Pons (tissue), 1 donor: ENCODE measurements around the gene RFLNA.

Experiments
- DNase-seq: peaks from one replicate; pipeline ENCODE4 v3.0.0-alpha.2; 2016; ENCODE audit warnings: low spot score

Gene RFLNA

DNA sequence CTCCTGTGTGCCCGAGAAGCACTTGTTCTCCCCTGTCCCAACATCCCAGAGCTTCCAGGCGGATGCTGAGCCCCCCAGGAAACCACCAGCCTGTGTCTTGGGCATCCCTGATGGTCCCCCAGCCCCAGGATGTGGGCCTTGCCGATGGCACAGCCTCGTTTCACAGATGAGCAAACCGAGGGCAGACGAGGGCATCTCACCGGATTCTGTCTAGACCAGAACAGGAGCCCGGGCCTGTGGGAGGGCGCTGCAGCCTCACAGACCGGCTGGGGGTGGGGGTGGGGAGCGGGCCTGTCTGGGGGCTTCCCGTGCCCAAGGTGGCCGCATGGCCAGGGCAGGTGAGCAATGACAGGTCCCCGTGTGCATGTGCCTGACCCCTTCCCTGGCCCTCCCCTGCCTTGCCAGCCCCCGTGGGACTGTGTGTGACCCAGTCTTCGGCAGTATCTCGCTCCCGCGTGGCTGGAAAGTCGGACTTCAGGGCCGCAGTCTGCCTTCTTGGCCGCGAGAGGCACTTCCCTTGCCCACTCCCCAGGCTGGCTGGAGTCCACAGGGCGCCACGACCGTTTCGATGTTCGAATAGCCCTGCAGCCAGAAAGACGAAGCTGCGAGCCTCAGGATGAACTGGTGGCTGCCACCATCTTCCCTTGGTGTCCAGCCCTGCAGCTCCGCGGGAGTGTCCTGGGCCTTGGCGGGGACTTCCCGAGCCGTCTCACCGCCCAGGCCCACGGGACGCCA lies 8.9 kb downstream of the RFLNA start:
- no peak for DNase-seq

DNA sequence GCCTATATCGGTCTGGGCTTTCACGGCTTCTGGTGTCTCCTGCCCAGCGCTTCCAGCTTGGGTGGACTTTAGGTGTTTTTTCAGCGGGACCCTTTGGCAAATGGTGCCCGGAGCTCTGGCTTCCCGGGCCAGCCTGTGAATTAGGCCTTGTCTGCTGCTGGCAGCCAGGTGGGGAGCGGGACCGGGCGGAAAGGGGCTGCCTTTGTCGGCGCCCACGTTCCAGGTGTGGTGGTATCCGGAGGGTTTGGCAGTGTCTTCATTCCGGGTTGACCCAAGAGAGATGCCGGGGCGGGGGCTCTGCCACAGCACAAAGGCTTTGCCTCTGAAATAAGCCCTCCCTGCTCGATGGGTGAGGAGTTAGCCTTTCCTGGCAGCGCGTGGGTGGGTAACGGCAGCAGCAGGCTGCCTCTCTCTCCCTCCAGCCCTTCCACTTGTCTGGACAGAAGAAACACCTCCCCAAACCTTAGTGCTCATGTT lies 9.5 kb downstream of the RFLNA start:
- DNase-seq = no peak

DNA sequence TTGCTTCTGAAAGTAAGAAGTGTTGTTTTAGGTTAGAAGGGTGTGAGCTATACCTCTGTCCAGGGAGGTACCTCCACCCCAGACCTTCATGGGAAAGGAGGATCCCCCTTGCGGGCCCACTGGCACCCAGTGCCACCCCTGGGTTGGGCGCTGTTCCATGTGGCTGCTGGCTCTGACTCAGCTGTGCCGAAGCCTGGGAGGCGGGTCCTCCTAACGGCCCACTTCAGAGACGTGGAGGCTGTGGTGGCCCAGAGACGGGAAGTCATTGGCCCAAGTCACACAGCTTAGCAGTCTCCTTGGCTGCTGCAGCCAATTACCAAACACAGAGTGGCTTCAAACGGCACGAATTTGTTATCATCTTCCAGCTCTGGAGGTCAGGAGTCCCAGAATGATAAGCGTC lies 10.2 kb downstream of the RFLNA start:
- DNase-seq = no peak

DNA sequence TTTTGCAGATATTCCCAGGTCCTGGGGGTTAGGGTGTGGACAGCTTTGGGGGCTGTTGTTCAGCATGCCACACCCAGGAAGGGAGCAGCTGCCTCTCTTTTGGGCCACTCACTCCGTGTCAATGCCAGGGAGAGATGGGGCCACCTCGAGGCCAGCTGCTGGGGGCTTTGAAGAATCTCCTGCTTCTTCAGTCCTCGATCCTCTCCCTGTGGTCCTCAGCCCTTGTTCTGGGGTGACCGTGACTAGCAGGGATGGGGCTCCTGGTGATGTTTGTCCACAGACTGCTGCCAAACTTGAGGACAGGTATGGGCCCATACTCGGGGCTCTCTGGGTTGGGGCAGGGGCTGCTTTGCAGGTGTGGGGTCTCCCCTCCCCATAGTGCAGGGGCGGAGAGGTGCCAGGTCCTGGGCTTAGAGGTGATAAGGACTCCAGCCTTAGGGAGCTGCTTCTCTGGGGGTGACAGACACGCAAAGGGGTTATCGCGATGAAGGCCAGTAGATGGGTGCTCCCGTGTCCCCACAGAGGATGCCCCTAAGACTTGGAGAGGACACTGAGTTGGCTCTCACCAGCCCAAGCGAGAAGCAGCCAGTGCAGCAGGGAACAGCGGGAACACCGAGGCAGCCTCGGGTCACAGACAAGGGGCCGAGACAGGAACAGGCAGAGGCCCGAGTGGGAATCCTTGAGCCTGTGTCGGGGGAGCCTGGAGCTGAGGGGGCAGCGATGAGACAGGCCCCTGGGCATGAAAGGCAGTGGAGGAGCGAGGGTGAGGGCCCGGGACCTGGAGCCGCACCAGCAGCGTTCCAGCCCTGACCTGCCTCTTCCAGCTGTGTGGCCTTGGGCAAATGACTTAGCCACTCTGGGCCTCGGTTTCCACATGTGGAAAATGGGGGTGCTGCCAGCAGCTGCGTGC lies 11.1 kb downstream of the RFLNA start:
- no peak for DNase-seq

DNA sequence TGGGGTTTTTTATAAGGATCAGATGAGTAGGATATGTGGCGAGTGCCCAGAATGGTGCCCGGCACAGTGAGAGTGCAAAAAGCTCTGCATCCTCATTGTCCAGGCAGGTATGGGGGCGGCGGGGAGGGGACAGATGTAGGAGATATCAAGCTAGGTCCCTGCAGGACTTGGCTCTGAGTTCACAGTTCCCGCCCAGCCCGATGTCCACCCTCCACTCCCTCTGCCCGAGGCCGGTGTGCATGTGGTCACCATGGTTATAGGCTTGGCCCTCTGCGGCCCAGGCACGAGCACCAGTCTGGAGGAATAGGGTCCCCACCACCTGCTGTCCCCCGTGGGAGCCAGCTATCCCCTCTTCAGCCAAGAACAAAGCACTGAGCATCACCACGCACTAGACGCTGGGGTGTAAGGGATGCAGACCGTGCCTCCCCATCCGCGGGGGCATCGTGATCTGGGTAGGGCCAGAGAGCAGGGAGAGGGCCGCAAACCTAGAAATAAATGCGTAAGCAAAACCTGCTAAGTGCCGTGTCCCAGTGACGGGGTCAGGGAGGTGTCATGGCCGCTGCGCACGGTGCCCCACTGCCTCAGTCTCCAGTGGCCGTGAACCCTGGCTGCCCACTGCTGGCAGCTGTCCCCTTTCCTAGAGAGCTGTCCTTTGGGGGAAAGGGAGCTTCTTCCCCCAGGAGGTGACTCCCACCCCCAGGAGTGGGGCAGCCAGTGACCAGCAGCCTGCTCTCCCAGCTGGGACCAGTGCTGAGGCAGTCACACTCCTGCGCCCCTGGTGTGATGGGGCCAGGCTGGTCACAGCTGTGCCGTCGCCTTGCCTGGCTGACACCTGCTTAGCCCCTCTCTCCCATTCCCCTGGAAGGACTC lies 12.0 kb downstream of the RFLNA start:
- DNase-seq = no peak

DNA sequence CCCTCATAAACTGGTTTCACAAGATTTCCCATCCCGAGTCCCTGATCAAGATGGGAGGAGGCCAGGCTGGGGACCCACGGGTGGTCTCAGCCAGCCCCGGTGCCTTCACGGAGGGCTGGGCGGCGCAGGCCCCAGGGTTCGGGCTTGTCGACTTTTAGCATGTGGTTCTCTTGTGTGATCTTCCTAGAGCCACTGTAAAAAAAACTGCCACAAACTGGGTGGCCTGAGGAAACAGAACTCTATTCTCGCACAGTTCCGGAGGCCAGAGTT lies 12.6 kb downstream of the RFLNA start:
- no peak for DNase-seq

DNA sequence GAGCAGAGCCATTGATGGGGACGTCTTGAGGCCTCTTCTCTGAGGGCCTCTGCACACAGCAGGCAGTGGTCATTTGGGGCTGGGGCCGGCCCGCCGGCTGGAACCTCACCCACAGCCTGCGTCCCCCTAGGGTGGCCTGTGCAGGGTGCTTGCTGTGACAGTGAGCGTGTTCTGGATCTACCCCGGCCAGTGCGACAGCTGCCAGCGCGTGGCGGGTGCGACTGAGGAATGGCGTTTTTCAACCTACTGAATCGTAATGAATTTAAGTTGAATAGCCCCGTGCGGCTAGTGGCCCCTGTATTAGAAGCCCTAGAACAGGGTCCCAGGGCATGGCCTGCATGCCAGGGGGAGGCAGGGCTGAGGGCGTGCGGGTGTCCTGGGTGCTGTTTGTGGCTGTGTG lies 13.8 kb downstream of the RFLNA start:
- DNase-seq = no peak

DNA sequence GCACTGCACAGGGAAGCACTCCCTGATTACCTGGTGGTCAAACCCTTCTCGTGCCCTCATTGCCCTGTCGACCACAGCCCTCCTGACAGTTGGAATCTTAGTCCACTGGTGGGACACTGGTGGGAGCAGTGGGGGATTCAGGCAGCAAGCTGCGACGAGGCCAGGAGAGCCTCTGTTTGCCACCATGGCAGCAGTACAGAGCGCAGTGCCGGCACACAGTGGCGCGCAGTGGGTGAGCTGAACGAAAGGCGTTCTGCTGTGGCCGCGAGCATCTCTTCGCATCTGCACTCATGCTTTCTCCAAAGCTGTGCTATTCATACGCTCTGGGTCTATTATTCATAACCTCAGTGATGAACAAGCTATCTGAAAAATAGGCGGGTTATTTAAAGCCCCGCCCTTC lies 14.3 kb downstream of the RFLNA start:
- no peak for DNase-seq

DNA sequence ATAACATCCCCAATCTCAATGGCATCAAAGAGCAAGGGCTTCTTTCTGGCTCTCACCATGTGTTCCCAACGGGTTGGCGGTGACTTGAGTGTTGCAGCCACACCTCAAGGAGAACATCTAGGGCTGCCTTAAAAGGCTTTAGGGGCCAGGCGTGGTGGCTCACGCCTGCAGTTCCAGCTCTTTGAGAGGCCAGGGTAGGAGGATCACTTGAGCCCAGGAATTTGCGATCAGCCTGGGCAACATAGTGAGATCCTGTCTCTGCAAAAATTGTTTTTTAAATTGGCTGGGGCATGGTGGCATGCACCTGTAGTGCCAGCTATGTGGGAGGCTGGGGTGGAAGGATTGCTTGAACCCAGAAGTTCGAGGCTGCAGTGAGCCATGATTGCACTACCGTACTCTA lies 14.9 kb downstream of the RFLNA start:
- DNase-seq = no peak

DNA sequence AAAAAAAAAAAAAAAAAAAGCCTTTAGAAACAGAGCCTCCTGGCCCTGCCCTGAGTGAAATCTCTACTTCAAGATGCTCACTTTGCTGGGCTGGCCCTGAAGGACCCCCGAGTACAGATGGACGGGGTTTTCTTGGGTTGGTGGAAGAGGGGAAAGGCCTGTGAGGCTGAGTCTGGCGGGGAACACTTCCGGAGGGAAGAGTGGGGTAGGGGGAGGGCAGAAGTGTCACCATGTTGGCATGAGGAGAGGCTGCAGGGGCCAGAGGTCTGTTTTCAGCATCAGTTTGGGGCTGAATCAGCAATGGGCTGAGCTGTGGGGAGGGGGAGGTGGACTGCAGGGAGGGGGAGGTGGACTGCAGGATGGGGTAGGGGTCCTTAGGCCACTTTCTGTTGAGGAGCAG lies 15.3 kb downstream of the RFLNA start:
- DNase-seq = no peak

DNA sequence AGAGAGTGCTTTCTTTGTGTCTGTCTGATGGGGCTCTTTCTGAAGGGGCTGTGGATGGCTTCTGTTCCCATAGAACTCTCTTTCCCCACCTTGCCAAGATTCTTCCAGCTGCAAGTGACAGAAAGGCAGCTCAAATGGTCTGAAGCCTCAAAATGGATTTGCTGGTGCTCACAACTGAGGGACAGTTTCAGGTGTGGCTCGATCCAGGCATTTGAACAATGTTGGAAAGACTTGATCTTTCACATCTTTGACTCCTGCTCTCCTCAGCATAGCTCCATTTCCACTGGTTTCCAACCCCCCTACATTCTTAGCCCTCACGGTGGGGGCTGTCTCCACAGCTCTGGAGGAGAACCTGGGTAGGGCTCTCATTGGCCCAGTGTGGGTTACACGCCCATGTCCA lies 15.9 kb downstream of the RFLNA start:
- no peak for DNase-seq

DNA sequence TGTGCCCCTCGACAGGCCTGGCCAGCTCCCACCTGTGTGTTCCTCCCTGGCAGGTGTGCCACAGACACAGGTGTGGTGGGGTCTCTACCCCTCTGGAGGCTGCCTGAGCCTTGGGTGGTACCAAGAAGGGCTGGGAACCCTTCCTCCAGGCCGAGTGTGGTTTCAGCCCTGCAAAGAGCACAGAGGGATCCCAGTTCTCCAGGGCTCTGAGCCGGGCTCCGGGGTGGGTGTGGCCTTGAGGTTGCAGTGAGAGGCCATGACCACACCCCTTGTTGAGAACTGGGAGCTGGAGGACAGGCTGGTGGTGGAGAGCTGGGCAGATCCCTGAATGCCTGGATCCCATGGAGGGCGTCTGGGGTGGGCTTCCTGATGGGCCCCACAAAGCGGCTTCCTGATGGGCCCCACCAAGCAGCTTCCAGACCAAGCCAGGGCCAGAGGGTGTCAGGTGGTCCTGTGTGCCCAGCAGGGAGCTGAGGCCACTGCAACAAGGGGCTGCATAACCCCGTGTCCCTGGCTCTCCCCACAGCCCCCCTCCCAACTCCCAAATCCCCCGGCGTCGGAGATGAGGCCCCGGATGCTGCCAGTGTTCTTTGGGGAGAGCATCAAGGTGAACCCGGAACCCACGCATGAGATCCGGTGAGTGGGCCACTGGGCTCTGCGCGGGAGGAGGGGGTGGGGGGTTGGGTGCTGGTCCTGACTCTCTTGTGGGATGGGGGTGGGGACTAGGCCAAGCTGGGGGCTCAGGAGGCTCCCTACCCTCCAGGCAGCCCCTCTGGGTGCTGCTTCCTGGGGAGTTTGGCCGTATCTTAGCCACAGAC lies 16.6 kb downstream of the RFLNA start:
- no peak for DNase-seq

DNA sequence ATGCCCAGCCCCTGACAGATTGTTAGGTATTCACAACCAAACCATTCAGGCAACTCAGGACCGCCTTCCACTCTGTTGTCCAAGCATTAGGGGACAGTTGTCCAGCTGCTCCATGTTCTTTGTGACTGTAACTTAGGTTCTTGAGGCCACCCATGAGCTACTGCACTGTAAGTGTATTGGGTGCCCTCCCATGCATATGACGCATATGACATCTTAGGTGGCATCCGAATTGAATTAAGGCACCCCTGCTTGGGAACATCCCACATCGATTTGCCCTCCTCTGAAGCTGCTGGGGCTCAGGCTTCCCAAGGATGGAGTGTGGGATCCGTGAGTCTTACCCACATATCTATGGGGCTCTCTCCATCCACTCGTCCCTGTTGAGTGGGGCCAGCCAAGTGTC lies 17.7 kb downstream of the RFLNA start:
- no peak for DNase-seq

DNA sequence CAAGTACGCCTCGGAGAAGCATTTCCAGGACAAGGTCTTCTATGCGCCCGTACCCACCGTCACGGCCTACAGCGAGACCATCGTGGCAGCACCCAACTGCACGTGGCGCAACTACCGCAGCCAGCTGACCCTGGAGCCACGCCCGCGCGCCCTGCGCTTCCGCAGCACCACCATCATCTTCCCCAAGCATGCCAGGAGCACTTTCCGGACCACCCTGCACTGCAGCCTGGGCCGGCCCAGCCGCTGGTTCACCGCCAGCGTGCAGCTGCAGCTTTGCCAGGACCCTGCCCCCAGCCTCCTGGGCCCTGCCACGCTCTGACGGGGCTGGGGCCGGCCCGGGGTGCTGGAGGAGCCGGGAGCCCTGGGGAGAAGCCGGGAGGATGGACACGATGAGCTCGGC lies 19.3 kb downstream of the RFLNA start:
- DNase-seq = no peak

DNA sequence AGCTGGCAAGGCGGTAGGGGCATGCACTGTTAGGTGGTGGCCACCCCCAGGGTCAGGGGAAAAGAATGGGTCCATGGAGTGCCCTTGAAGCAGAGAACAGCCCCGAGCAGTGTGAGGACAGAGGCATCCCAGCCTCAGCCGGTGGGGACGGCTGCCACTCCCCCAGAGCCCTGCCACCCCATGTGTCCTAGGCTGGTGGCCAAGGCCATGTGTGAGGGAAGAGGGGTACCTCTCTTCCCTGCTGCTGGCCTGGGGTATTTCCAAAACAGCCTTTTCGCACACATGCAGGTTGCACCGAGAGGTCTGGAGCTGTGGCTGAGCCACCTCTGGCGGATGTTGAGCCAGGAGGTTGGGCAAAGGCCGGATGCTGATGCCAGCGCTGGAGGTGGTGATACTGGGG lies 19.9 kb downstream of the RFLNA start:
- no peak for DNase-seq

DNA sequence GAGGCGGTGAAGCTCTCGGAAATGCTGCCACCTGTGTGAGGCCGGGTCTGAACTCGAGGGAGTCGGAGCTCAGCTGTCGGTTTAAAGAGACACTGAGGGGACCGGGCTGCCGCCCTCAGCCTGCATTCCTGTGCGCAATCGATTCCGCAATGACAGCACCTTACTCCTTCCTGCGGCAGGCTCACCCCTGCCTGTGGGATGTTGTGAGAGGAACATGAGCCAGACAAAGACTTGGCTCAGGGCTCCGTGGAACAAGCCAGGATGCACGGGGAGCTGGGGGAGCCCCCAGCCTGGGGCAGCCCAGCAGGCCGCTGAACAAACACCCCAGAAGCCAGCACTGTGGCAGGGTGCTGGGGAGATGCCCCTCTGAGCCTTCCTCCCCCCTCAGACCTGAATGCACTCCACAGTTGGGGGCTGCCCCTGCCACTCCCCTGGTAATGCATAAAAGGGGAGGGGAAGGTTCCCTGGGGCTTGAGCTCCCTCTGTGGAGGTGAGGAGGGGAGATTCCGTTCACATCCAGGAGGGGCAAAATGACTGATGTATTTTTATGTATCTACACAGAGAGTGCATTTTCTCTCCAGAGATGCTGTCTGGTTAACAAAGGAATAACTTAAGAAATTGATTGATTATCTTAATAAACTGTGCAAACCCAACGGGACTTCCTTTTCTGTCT lies 20.6 kb downstream of the RFLNA start:
- no peak for DNase-seq

DNA sequence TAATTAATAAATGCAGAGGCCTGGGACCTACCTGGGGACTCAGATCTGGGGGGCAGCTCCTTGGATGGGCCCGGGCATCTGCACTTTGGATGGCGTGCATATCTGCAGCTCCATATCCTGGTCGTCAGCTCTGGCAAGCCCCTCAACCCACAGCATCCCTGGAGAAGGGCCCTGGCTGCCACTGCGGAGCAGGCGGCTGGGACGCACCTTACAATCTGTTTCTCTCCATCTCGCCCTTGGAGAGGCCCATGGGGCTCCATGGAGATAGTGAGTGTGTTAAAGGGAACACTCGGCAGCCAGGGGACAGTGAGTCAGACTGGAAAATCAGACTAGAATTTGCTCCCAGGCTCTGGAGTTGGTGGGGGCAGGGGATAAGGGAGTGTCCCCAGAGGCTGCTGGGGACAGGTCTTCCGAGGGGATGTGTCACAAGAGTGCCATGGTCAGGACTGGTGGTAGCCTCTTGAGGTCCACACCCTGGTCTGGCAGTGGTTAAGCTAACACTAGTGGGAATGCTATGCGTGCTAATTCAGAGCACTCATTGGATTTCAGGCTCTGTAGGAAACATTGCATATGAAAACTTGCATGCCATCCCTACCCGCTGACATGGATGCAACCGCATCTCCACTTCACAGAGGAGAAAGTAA lies 21.5 kb downstream of the RFLNA start:
- DNase-seq = no peak

DNA sequence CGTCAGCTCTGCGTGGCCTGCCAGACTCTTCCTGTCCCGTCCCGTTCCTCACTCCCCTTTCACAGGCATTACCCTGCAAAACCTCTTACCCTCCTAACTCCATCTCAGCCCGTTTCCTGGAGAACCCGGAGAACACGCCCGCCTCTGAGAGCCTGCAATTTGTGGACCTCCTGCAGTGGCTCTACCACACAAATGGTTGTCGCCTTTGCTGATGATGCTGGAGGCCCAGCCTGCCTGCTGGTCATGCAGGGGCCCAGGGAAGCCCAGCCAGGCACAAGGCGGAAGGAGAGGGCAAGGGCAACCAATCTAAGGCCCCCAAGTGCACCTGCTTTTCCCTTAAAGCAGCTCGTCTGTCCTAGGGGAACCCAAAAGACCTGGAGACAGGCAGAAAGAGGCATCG lies 22.5 kb downstream of the RFLNA start:
- no peak for DNase-seq

DNA sequence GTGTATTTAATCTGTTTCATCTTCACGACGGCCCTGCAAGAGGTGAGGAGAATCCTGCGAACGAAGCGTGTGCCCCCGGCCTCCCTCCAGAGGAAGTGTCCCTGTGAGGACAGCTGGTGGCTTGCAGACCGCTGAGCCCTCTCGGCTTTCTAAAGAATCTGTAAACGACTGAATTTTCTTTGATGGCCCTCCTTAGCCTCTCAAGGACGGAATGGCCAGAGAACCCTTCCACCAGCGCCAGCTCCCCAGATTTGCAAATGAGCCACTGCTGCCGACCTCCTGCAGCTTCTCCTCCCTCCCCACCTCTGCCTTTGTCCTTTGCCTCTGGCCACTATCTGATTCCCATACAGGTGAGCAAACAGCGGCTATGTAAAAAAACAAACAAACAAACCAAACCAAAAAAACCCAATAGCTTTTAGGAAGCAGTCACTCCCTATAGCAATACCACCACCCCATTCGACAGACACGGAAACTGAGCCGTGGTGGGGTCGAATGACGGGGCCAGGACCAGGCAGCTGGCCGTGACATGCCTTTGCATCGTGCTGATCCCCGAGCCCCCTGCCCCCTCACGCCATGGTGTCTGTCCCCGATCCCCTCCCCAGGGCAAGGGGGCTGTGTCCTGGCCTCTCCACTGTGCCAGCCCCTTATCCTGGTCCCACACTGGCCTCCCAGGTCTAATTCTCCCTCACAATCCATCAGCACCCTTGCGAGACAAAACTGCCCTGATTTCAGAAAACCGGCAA lies 23.6 kb downstream of the RFLNA start:
- no peak for DNase-seq
